CD4-positive, alpha-beta T cell treated with Interleukin-4 for 1 hour (primary cell): ENCODE data around the gene TUBGCP6.
"Not testable (repeated sequence)": the region's sequence is repeated elsewhere in the genome, so short reads cannot be mapped to it uniquely, and the experiment has no call there.

Experiments
- DNase-seq, 2 donors: peaks; one replicate each; pipeline ENCODE4 v3.0.0-alpha.2; 2020 to 2022

The TUBGCP6 gene

GRCh38 chr22:50179937-50180726 is 64.7 kb downstream of the TUBGCP6 start:
- no peak for DNase-seq

- DNase-seq = no peak
Measured at GRCh38 chr22:50178871-50179869, 65.7 kb downstream of the TUBGCP6 start.

GRCh38 chr22:50178471-50178864 is 66.4 kb downstream of the TUBGCP6 start:
- DNase-seq = no peak

GRCh38 chr22:50177537-50178470 is 67.0 kb downstream of the TUBGCP6 start:
- DNase-seq = no peak

- DNase-seq = no peak
Measured at GRCh38 chr22:50176850-50177536, 67.8 kb downstream of the TUBGCP6 start.

GRCh38 chr22:50175921-50176849 is 68.6 kb downstream of the TUBGCP6 start:
- no peak for DNase-seq

GRCh38 chr22:50175191-50175461 is 69.7 kb downstream of the TUBGCP6 start:
- DNase-seq = no peak

- no peak for DNase-seq
Measured at GRCh38 chr22:50174382-50175190, 70.2 kb downstream of the TUBGCP6 start.

- DNase-seq = no peak
Measured at GRCh38 chr22:50173983-50174355, 70.9 kb downstream of the TUBGCP6 start.

- peak in 1 of 2 donors; percentile 52 for DNase-seq
Measured at GRCh38 chr22:50173311-50173982, 71.4 kb downstream of the TUBGCP6 start.

GRCh38 chr22:50171965-50172421 is 72.8 kb downstream of the TUBGCP6 start:
- no peak for DNase-seq

- DNase-seq = no peak
Measured at GRCh38 chr22:50171319-50171964, 73.4 kb downstream of the TUBGCP6 start.

GRCh38 chr22:50170453-50171318 is 74.1 kb downstream of the TUBGCP6 start, which contains the start of gene PANX2:
TSS of gene PANX2 (plus strand) at chr22:50170731. CDS start at chr22:50170731, 0 bp downstream.
- no peak for DNase-seq

- peak in 1 of 2 donors; percentile 44 for DNase-seq
Measured at GRCh38 chr22:50169774-50170341, 75.0 kb downstream of the TUBGCP6 start.

- no peak for DNase-seq
Measured at GRCh38 chr22:50169181-50169759, 75.6 kb downstream of the TUBGCP6 start.

GRCh38 chr22:50168490-50169180 is 76.2 kb downstream of the TUBGCP6 start:
- DNase-seq = not testable (repeated sequence)
